Brain microvascular endothelial cell (primary cell): ENCODE data around the gene ROBO1.
"Not testable (repeated sequence)": the region's sequence is repeated elsewhere in the genome, so short reads cannot be mapped to it uniquely, and the experiment has no call there.

ENCODE experiments used
- DNase-seq: peaks from one replicate; pipeline ENCODE4 v3.0.0-alpha.2; 2020
- H3K27ac ChIP-seq: fragments of 250-450 bp; sonication (Bioruptor Pico); 2 replicates; pipeline ENCODE4 v1.5.1; 2020; ENCODE audit warnings: mild to moderate bottlenecking, moderate library complexity
- H3K27me3 ChIP-seq: fragments of 250-450 bp; sonication (Bioruptor Pico); replicated peaks from 2 replicates; pipeline ENCODE4 v1.5.1; 2020; ENCODE audit warnings: mild to moderate bottlenecking
- H3K36me3 ChIP-seq: fragments of 250-450 bp; sonication (Bioruptor Pico); replicated peaks from 2 replicates; pipeline ENCODE4 v1.5.1; 2020; ENCODE audit warnings: mild to moderate bottlenecking
- H3K4me3 ChIP-seq: 2 replicates; pipeline ENCODE4 v1.5.1; 2011; ENCODE audit warnings: low read depth, mild to moderate bottlenecking, control low read depth, low read length, moderate library complexity
- CTCF ChIP-seq: IDR thresholded peaks from 2 replicates; pipeline ENCODE4 v1.5.1; 2011; ENCODE audit warnings: low read depth, mild to moderate bottlenecking, moderate library complexity, low read length, control low read depth, inconsistent platforms; ENCODE audit errors: missing control alignments
- in situ Hi-C: cut with HindIII; loops from 2 replicates; pipeline ENCODE4 v1.10.0; 2017; ENCODE audit warnings: low sequenced_read_pairs, low pct_ligation_motif_present

ROBO1 gene

GRCh38 chr3:78894787-78895186 is 873.0 kb downstream of the ROBO1 start:
- Histone ChIP-seq H3K4me3 (no peak overlapping the region), H3K36me3 (no peaks in the 10 kb centered on the region), H3K27me3 (no peaks in the 10 kb centered on the region), H3K27ac (no peak overlapping the region)
- DNase-seq = no peak
- in situ Hi-C loops = no loop called here
- no peak for TF ChIP-seq CTCF

- Histone ChIP-seq H3K27me3 (no peaks in the 10 kb centered on the region), H3K36me3 (no peaks in the 10 kb centered on the region), H3K27ac (no peak overlapping the region), H3K4me3 (no peak overlapping the region)
- TF ChIP-seq CTCF = no peak
- in situ Hi-C loops = no loop called here
- DNase-seq = no peak
Observed at GRCh38 chr3:78893161-78893560, 874.6 kb downstream of the ROBO1 start.

GRCh38 chr3:78889348-78889747 is 878.5 kb downstream of the ROBO1 start:
- no peaks in the 10 kb centered on the region for H3K27me3 ChIP-seq
- no peak for TF ChIP-seq CTCF
- no peak overlapping the region for H3K27ac ChIP-seq
- no peak overlapping the region for H3K4me3 ChIP-seq
- in situ Hi-C loops = no loop called here
- H3K36me3 ChIP-seq = no peaks in the 10 kb centered on the region
- DNase-seq = no peak

GRCh38 chr3:78888635-78889034 is 879.2 kb downstream of the ROBO1 start:
- H3K27me3 ChIP-seq = no peaks in the 10 kb centered on the region
- no peaks in the 10 kb centered on the region for H3K36me3 ChIP-seq
- no peak for DNase-seq
- H3K27ac ChIP-seq = no peak overlapping the region
- TF ChIP-seq CTCF = no peak
- in situ Hi-C loops = no loop called here
- H3K4me3 ChIP-seq = no peak overlapping the region

- in situ Hi-C loops = no loop called here
- Histone ChIP-seq H3K36me3 (no peaks in the 10 kb centered on the region), H3K27ac (no peak overlapping the region), H3K4me3 (no peak overlapping the region), H3K27me3 (no peaks in the 10 kb centered on the region)
- no peak for TF ChIP-seq CTCF
- DNase-seq = no peak
Observed at GRCh38 chr3:78887547-78888011, 880.2 kb downstream of the ROBO1 start.

- no peaks in the 10 kb centered on the region for H3K27me3 ChIP-seq
- H3K4me3 ChIP-seq = no peak overlapping the region
- TF ChIP-seq CTCF = no peak
- DNase-seq = peak; percentile 82
- no peaks in the 10 kb centered on the region for H3K36me3 ChIP-seq
- no peak overlapping the region for H3K27ac ChIP-seq
- in situ Hi-C loops = no loop called here
Observed at GRCh38 chr3:78887029-78887428, 880.8 kb downstream of the ROBO1 start.

- H3K27me3 ChIP-seq, in situ Hi-C loops, H3K4me3 ChIP-seq, H3K36me3 ChIP-seq, H3K27ac ChIP-seq, DNase-seq: not testable (repeated sequence)
Observed at GRCh38 chr3:78884567-78884966, 883.2 kb downstream of the ROBO1 start.
